ENCODE measurements around the gene CDC73.

Gene CDC73

DNA sequence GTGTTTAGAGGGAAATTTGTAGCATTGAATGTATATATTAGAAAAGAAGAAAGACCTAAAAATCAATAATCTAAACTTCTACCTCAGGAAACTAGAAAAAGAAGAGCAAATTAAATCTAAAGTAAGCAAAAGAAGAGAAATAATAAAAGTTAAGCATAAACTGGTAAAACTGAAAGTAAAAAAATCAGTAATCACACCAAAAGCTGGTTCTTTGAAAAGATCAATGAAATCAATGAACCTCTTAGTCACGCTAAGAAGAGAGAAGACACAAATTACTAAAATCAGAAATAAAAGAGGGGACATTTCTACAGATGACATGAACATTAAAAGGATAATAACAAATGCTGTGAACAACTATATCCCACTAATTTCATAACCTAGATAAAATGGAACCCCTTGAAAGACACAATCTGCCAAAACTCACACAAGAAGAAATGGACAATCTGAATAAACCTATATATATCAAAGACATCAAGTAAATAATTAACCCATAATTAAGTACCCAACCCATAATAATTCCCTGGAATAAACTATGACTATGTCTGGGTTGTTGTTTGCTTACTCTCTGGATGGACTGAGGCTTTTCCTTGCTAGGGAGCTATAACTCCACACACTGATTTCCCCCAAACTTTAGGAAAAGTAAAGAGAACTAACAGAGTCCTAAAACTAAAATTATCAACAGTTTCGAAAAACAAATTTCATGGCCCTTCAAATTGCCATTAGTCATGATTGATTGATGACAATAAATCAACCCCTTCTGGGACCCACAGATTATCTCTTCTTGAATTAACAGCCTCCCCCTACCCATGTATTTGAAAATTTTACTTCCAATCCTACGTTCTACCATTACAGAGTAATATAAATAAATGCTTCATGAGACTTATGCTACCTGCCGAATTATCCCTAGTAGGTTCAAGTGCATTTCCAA lies 2.8 kb upstream of the CDC73 start:
- DNase-seq (ENCODE audit: low read depth), result no peak
- TF ChIP-seq, protein P1, sequence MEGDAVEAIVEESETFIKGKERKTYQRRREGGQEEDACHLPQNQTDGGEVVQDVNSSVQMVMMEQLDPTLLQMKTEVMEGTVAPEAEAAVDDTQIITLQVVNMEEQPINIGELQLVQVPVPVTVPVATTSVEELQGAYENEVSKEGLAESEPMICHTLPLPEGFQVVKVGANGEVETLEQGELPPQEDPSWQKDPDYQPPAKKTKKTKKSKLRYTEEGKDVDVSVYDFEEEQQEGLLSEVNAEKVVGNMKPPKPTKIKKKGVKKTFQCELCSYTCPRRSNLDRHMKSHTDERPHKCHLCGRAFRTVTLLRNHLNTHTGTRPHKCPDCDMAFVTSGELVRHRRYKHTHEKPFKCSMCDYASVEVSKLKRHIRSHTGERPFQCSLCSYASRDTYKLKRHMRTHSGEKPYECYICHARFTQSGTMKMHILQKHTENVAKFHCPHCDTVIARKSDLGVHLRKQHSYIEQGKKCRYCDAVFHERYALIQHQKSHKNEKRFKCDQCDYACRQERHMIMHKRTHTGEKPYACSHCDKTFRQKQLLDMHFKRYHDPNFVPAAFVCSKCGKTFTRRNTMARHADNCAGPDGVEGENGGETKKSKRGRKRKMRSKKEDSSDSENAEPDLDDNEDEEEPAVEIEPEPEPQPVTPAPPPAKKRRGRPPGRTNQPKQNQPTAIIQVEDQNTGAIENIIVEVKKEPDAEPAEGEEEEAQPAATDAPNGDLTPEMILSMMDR (IDR thresholded peaks at IDR 0.05; ENCODE audit: insufficient read depth, low read depth, low read length, missing control alignments), result no peak
- H3K4me3 ChIP-seq (ENCODE audit: low read depth, low read length), result peak overlapping the region; percentile 24; the same call in 1 of the 2 replicates

DNA sequence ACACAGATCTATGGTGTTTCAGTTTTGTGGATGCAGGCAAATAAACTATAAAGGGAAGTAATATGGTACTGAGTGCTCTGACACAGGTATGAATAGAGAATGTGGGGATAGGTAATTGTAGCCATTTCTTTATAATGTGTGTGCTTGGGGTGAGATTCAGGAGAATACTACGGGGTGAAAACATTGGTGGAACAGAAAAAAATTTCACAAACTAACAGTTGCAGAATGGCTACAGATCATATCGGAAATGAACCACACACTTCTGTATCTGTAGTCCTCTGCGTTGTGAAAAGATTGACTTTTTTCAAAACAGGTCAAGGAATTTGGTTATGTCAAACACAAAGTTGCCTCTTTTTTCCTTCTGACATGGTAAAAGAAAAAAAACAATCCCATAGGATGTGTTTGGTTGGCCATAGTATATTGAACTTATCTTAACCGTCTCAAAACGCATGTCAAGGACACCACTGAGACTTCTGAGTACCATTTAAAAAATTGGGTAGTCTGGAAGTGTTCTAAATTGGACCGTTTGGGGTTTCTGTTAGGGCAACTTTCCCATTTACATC lies 1.1 kb upstream of the CDC73 start:
- DNase-seq (ENCODE audit: low read depth), result no peak
- TF ChIP-seq, protein P1 (IDR thresholded peaks at IDR 0.05; ENCODE audit: insufficient read depth, low read depth, low read length, missing control alignments), result no peak
- peak overlapping the region; percentile 97 for H3K4me3 ChIP-seq (ENCODE audit: low read depth, low read length)

DNA sequence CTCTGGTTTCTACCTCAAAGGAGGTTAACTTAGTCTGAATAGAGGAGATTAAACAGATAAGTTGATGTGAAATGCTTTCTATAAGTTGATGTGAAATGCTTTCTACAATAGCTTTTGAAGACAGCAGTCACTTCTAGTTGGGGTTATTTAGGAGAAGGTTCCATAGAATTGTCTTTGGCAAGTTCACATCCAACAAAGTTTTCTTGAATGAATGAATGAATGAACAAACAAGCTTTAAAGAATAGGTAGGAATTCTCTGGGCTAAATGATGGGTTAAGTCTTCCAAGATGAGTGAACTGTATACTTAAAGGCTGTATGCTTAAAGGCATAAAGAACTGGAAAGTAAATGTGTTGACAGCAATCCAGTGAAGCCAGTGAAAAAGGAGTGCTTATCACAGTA lies 1.9 kb downstream of the CDC73 start:
- H3K4me3 ChIP-seq (ENCODE audit: low read depth, low read length), result peak overlapping the region; percentile 97
- no peak for DNase-seq (ENCODE audit: low read depth)
- TF ChIP-seq, protein P1 (IDR thresholded peaks at IDR 0.05; ENCODE audit: insufficient read depth, low read depth, low read length, missing control alignments), result no peak

DNA sequence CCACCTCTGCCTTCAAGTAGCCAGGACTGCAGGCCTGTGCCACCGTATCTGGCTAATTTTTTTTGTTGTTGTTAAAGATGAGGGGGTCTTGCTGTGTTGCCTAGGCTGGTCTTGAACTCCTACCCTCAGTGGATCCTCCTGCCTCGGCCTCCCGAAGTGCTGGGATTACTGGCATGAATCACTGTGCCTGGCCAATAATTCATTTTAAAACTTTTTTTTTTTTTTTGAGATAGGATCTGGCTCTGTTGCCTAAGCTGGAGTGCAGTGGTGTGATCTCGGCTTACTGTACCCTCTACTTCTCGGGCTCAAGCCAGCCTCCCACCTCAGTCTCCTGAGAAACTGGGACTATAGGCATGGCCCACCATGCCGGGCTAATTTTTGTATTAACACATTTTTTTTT lies 3.5 kb downstream of the CDC73 start:
- H3K4me3 ChIP-seq (ENCODE audit: low read depth, low read length), result no peak overlapping the region
- TF ChIP-seq, protein P1 (IDR thresholded peaks at IDR 0.05; ENCODE audit: insufficient read depth, low read depth, low read length, missing control alignments), result no peak

DNA sequence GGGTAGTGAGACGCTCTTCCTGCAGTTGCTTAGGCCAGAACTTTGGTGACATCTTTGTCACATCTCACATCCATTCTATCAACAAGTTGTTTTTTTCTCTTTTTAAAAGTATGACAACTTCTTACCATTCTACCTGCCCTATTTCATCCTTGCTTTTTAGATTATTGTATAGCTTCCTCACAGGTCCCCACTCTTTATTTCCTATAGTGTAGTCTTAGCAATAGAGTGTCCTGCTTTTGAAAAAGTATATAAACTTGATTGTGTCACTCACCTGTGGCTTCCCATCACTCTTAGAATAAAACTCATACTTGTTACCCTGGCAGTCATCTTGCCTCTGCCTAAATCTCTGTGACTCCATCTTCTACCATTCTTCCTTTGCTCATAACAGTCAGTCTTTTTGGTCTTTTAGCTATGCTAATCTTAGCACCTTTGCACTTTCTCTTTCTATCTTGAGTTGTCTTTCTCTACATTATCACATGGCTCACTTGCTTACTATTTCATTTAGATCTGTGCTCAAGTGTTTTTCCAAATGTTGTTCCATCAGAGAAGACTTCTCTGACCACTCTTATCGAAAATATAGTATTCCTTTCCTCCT lies 9.5 kb downstream of the CDC73 start:
- DNase-seq (ENCODE audit: low read depth), result no peak
- H3K4me3 ChIP-seq (ENCODE audit: low read depth, low read length), result no peak overlapping the region
- TF ChIP-seq, protein P1 (IDR thresholded peaks at IDR 0.05; ENCODE audit: insufficient read depth, low read depth, low read length, missing control alignments), result no peak

More for the DNA sequence above, 3.5 kb downstream of the CDC73 start:
- no peak for DNase-seq (ENCODE audit: low read depth)

DNA sequence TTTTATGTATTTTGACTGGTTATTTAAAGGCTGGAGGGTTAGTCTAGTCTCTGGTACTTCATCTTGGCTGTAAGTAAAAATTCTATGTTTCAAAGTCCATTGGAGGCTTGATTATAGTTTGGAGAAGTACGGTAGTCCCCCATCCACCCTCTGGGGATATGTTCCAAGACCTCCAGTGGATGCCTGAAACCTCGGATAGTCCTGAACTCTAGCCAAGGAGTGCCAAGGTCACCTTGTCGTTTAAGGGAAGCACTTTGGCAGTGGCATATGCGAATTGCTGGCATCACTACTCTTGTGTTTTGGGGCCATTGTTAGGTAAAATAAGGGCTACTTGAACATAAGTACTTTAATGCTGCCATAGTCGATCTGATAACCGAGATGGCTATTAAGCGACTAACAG lies 18.4 kb downstream of the CDC73 start:
- no peak for DNase-seq (ENCODE audit: low read depth)
- TF ChIP-seq, protein P1 (IDR thresholded peaks at IDR 0.05; ENCODE audit: insufficient read depth, low read depth, low read length, missing control alignments), result no peak

More for the DNA sequence above, 18.4 kb downstream of the CDC73 start:
- no peak overlapping the region for H3K4me3 ChIP-seq (ENCODE audit: low read depth, low read length)
